Measurements from ENCODE around the gene RAB25. TPM values are rescaled to one million over a fixed set of nuclear protein-coding genes. Genes with fewer than 3 reads are reported as not detected.

RAB25 gene
- total RNA-seq, 1 experiment from 2014 or later, result not detected

GRCh38 chr1:156117414-156118176, 56.6 kb downstream of the RAB25 start:
- DNase-seq (ENCODE audit: low read depth), result peak; percentile 15

- DNase-seq (ENCODE audit: low read depth), result peak; percentile 35
Measured at GRCh38 chr1:156118177-156118868, 57.4 kb downstream of the RAB25 start.

- peak; percentile 81 for DNase-seq (ENCODE audit: low read depth)
Measured at GRCh38 chr1:156119503-156120209, 58.7 kb downstream of the RAB25 start.

Other genes with a start within 250 kb of the RAB25 start
- gene GON4L, start 203.9 kb upstream of the RAB25 start, total RNA-seq (2014; rRNA removed; shearing (Covaris generic)), result 12.0 and 22.0 TPM in 2 replicates
- gene SYT11, start 201.6 kb upstream of the RAB25 start, total RNA-seq (2014; rRNA removed; shearing (Covaris generic)), result 12.0 and 15.8 TPM in 2 replicates
- gene RIT1, start 149.8 kb upstream of the RAB25 start, total RNA-seq (2014; rRNA removed; shearing (Covaris generic)), result 53.9 and 64.3 TPM in 2 replicates
- 24.1 and 30.7 TPM in 2 replicates for gene KHDC4, start 126.7 kb upstream of the RAB25 start, total RNA-seq (2014; rRNA removed; shearing (Covaris generic))
- not detected in 2 replicates for gene RXFP4, start 119.5 kb upstream of the RAB25 start, total RNA-seq (2014; rRNA removed; shearing (Covaris generic))
- gene ARHGEF2, start 82.6 kb upstream of the RAB25 start, total RNA-seq (2014; rRNA removed; shearing (Covaris generic)), result 47.3 and 51.6 TPM in 2 replicates
- gene SSR2, start 40.2 kb upstream of the RAB25 start, total RNA-seq (2014; rRNA removed; shearing (Covaris generic)), result 1,065 and 1,666 TPM in 2 replicates
- gene UBQLN4, start 7.4 kb upstream of the RAB25 start, total RNA-seq (2014; rRNA removed; shearing (Covaris generic)), result 18.8 and 26.5 TPM in 2 replicates
- 41.7 and 60.2 TPM in 2 replicates for gene LAMTOR2, start 6.4 kb upstream of the RAB25 start, total RNA-seq (2014; rRNA removed; shearing (Covaris generic))
- 2.5 and 3.2 TPM in 2 replicates for gene MEX3A, start 21.3 kb downstream of the RAB25 start, total RNA-seq (2014; rRNA removed; shearing (Covaris generic))
- gene LMNA, start 53.6 kb downstream of the RAB25 start, total RNA-seq (2014; rRNA removed; shearing (Covaris generic)), result 396 and 698 TPM in 2 replicates
- gene SEMA4A, start 92.4 kb downstream of the RAB25 start, total RNA-seq (2014; rRNA removed; shearing (Covaris generic)), result 0.37 and 1.3 TPM in 2 replicates
- gene SLC25A44, start 132.9 kb downstream of the RAB25 start, total RNA-seq (2014; rRNA removed; shearing (Covaris generic)), result 18.5 and 25.8 TPM in 2 replicates
- gene PMF1, start 151.8 kb downstream of the RAB25 start, total RNA-seq (2014; rRNA removed; shearing (Covaris generic)), result 96.1 and 109 TPM in 2 replicates
- gene BGLAP, start 181.0 kb downstream of the RAB25 start, total RNA-seq (2014; rRNA removed; shearing (Covaris generic)), result not detected in 2 replicates
- 0.37 and 1.0 TPM in 2 replicates for gene PAQR6, start 186.9 kb downstream of the RAB25 start, total RNA-seq (2014; rRNA removed; shearing (Covaris generic))
- gene SMG5, start 221.7 kb downstream of the RAB25 start, total RNA-seq (2014; rRNA removed; shearing (Covaris generic)), result 66.7 and 97.0 TPM in 2 replicates
- 2.1 and 2.2 TPM in 2 replicates for gene TMEM79, start 223.2 kb downstream of the RAB25 start, total RNA-seq (2014; rRNA removed; shearing (Covaris generic))
- 95.1 and 99.0 TPM in 2 replicates for gene GLMP, start 234.5 kb downstream of the RAB25 start, total RNA-seq (2014; rRNA removed; shearing (Covaris generic))
- not detected in 2 replicates for gene VHLL, start 238.1 kb downstream of the RAB25 start, total RNA-seq (2014; rRNA removed; shearing (Covaris generic))

Measured in M059J (cell line).